WTC11 (cell line): ENCODE measurements around the gene RFC2.

Source experiments
- CBFB ChIP-seq: sonication (generic); formaldehyde crosslinking; IDR thresholded peaks from 2 replicates; pipeline ENCODE4 v1.8.1; 2022; ENCODE audit warnings: mild to moderate bottlenecking, low read depth, missing genetic modification reagents
- GABPB1 ChIP-seq: sonication (generic); formaldehyde crosslinking; IDR thresholded peaks from 2 replicates; pipeline ENCODE4 v1.8.1; 2023; ENCODE audit warnings: mild to moderate bottlenecking, missing genetic modification reagents
- JUN ChIP-seq: sonication (generic); formaldehyde crosslinking; IDR thresholded peaks from 2 replicates; pipeline ENCODE4 v1.8.0; 2023; ENCODE audit warnings: mild to moderate bottlenecking, missing genetic modification reagents
- OVOL2 ChIP-seq: fragments of 250-450 bp; sonication (Bioruptor Pico); IDR thresholded peaks from 2 replicates; pipeline ENCODE4 v1.9.0; 2021; ENCODE audit warnings: mild to moderate bottlenecking, borderline replicate concordance
- SP1 ChIP-seq: sonication (generic); formaldehyde crosslinking; conservative IDR thresholded peaks from 2 replicates; pipeline ENCODE4 v1.8.1; 2022; ENCODE audit warnings: missing genetic modification reagents
- TEAD1 ChIP-seq: sonication (generic); formaldehyde crosslinking; IDR thresholded peaks from 2 replicates; pipeline ENCODE4 v1.8.0; 2022; ENCODE audit warnings: mild to moderate bottlenecking, missing genetic modification reagents
- TF ChIP-seq, protein P1 (sequence below): fragments of 200-600 bp; IDR thresholded peaks from 2 replicates; pipeline ENCODE4 v1.8.0; 2022; ENCODE audit warnings: antibody characterized with exemption
- TF ChIP-seq, protein P2 (sequence below): fragments of 250-450 bp; sonication (Bioruptor Pico); IDR thresholded peaks from 2 replicates; pipeline ENCODE4 v1.9.0; 2021; ENCODE audit warnings: mild to moderate bottlenecking
- TF ChIP-seq, protein P3 (sequence below): sonication (generic); formaldehyde crosslinking; IDR thresholded peaks from 2 replicates; pipeline ENCODE4 v1.8.0; 2022; ENCODE audit warnings: mild to moderate bottlenecking, missing genetic modification reagents
- TF ChIP-seq, protein P4 (sequence below): sonication (generic); formaldehyde crosslinking; IDR thresholded peaks from 2 replicates; pipeline ENCODE4 v1.8.0; 2023; ENCODE audit warnings: missing genetic modification reagents, mild to moderate bottlenecking, borderline replicate concordance
- TF ChIP-seq, protein P5 (sequence below): sonication (generic); formaldehyde crosslinking; IDR thresholded peaks from 2 replicates; pipeline ENCODE4 v1.8.1; 2022; ENCODE audit warnings: mild to moderate bottlenecking, missing genetic modification reagents, moderate library complexity, borderline replicate concordance
- TF ChIP-seq, protein P6 (sequence below): sonication (generic); formaldehyde crosslinking; IDR thresholded peaks from 2 replicates; pipeline ENCODE4 v1.8.1; 2022; ENCODE audit warnings: missing genetic modification reagents, borderline replicate concordance

DNA sequence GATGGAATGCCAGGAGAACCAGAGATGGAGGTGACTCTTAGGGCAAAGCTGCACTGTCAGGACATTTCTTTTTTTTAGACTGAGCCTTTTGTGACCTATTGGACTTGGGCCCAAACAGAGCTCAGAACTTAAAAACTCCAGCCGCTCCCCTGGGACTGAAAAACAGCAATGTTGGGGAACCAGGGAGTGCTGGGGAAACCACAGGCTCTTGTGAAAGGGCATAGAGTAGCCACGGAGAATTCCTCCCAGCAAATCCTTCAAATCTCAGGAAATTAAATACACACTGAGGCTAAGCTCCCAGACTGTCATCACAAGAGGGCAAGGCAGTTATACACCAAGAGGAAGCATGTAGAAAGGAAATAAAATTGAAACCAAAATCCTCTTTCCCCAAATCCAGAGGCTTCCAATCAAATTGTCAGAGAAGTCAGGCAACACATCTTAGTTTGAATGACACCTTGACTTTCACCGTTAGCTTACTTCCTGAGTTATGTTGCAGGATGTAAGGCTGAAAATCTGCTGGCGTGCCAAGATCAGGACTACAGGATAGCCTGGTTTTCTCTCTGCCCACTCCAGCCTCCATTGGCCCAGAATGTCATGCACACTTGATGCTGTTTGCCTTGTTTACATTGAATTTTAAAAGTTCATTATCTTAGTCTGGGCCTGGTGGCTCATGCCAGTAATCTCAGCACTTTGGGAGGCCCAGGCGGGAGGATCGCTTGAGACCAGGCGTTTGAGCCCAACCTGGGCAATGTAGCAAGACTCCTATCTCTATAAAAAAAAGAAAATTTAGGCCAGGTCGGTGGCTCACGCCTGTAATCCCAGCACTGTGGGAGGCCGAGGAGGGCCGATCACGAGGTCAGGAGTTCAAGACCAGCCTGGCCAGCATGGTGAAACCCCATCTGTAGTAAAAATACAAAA is 2.6 kb upstream of the RFC2 start:
- TF ChIP-seq, protein P1, sequence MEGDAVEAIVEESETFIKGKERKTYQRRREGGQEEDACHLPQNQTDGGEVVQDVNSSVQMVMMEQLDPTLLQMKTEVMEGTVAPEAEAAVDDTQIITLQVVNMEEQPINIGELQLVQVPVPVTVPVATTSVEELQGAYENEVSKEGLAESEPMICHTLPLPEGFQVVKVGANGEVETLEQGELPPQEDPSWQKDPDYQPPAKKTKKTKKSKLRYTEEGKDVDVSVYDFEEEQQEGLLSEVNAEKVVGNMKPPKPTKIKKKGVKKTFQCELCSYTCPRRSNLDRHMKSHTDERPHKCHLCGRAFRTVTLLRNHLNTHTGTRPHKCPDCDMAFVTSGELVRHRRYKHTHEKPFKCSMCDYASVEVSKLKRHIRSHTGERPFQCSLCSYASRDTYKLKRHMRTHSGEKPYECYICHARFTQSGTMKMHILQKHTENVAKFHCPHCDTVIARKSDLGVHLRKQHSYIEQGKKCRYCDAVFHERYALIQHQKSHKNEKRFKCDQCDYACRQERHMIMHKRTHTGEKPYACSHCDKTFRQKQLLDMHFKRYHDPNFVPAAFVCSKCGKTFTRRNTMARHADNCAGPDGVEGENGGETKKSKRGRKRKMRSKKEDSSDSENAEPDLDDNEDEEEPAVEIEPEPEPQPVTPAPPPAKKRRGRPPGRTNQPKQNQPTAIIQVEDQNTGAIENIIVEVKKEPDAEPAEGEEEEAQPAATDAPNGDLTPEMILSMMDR, result no peak
- TF ChIP-seq, protein P2, sequence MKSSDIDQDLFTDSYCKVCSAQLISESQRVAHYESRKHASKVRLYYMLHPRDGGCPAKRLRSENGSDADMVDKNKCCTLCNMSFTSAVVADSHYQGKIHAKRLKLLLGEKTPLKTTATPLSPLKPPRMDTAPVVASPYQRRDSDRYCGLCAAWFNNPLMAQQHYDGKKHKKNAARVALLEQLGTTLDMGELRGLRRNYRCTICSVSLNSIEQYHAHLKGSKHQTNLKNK, result no peak
- TF ChIP-seq, protein P3, sequence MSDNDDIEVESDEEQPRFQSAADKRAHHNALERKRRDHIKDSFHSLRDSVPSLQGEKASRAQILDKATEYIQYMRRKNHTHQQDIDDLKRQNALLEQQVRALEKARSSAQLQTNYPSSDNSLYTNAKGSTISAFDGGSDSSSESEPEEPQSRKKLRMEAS (CRISPR knock-in tag), result no peak
- TF ChIP-seq, protein P4, sequence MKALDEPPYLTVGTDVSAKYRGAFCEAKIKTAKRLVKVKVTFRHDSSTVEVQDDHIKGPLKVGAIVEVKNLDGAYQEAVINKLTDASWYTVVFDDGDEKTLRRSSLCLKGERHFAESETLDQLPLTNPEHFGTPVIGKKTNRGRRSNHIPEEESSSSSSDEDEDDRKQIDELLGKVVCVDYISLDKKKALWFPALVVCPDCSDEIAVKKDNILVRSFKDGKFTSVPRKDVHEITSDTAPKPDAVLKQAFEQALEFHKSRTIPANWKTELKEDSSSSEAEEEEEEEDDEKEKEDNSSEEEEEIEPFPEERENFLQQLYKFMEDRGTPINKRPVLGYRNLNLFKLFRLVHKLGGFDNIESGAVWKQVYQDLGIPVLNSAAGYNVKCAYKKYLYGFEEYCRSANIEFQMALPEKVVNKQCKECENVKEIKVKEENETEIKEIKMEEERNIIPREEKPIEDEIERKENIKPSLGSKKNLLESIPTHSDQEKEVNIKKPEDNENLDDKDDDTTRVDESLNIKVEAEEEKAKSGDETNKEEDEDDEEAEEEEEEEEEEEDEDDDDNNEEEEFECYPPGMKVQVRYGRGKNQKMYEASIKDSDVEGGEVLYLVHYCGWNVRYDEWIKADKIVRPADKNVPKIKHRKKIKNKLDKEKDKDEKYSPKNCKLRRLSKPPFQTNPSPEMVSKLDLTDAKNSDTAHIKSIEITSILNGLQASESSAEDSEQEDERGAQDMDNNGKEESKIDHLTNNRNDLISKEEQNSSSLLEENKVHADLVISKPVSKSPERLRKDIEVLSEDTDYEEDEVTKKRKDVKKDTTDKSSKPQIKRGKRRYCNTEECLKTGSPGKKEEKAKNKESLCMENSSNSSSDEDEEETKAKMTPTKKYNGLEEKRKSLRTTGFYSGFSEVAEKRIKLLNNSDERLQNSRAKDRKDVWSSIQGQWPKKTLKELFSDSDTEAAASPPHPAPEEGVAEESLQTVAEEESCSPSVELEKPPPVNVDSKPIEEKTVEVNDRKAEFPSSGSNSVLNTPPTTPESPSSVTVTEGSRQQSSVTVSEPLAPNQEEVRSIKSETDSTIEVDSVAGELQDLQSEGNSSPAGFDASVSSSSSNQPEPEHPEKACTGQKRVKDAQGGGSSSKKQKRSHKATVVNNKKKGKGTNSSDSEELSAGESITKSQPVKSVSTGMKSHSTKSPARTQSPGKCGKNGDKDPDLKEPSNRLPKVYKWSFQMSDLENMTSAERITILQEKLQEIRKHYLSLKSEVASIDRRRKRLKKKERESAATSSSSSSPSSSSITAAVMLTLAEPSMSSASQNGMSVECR (CRISPR knock-in tag), result no peak
- TF ChIP-seq CBFB (CRISPR knock-in tag), result no peak
- TF ChIP-seq SP1 (CRISPR knock-in tag), result no peak
- TF ChIP-seq JUN (CRISPR knock-in tag), result no peak
- TF ChIP-seq, protein P5, sequence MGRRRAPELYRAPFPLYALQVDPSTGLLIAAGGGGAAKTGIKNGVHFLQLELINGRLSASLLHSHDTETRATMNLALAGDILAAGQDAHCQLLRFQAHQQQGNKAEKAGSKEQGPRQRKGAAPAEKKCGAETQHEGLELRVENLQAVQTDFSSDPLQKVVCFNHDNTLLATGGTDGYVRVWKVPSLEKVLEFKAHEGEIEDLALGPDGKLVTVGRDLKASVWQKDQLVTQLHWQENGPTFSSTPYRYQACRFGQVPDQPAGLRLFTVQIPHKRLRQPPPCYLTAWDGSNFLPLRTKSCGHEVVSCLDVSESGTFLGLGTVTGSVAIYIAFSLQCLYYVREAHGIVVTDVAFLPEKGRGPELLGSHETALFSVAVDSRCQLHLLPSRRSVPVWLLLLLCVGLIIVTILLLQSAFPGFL (CRISPR knock-in tag), result no peak
- TF ChIP-seq GABPB1 (CRISPR knock-in tag), result no peak
- TF ChIP-seq OVOL2, result no peak
- no peak for TF ChIP-seq TEAD1 (CRISPR knock-in tag)
- TF ChIP-seq, protein P6, sequence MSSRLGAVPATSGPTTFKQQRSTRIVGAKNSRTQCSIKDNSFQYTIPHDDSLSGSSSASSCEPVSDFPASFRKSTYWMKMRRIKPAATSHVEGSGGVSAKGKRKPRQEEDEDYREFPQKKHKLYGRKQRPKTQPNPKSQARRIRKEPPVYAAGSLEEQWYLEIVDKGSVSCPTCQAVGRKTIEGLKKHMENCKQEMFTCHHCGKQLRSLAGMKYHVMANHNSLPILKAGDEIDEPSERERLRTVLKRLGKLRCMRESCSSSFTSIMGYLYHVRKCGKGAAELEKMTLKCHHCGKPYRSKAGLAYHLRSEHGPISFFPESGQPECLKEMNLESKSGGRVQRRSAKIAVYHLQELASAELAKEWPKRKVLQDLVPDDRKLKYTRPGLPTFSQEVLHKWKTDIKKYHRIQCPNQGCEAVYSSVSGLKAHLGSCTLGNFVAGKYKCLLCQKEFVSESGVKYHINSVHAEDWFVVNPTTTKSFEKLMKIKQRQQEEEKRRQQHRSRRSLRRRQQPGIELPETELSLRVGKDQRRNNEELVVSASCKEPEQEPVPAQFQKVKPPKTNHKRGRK (CRISPR knock-in tag), result no peak
